Duodenal mucosa (tissue), 2 donors: ENCODE measurements around the gene PPP1R14B.
"Not testable (repeated sequence)": the region's sequence is repeated elsewhere in the genome, so short reads cannot be mapped to it uniquely, and the experiment has no call there.

Source experiments
- H3K27ac ChIP-seq: one replicate; pipeline ENCODE4 v1.7.0; 2013; ENCODE audit warnings: low read depth, low read length
- H3K27me3 ChIP-seq, 2 donors: one replicate each; pipeline ENCODE4 v1.7.0; 2013; ENCODE audit warnings: low read length in 2 of 2, control low read depth in 1 of 2; ENCODE audit not compliant: insufficient read depth in 2 of 2, control insufficient read depth in 1 of 2
- H3K36me3 ChIP-seq, 2 donors: one replicate each; pipeline ENCODE4 v1.7.0; 2013; ENCODE audit warnings: low read length in 2 of 2, control low read depth in 1 of 2; ENCODE audit not compliant: insufficient read depth in 2 of 2, control insufficient read depth in 1 of 2
- H3K4me1 ChIP-seq, 2 donors: one replicate each; pipeline ENCODE4 v1.7.0; 2013; ENCODE audit warnings: low read length in 2 of 2, control low read depth in 1 of 2; ENCODE audit not compliant: insufficient read depth in 2 of 2, control insufficient read depth in 1 of 2
- H3K4me3 ChIP-seq, 2 donors: one replicate each; pipeline ENCODE4 v1.7.0; 2013; ENCODE audit warnings: low read length in 2 of 2, low read depth in 1 of 2
- H3K9ac ChIP-seq, 2 donors: one replicate each; pipeline ENCODE4 v1.7.0; 2013; ENCODE audit warnings: low read length in 2 of 2, low read depth in 1 of 2
- H3K9me3 ChIP-seq, 2 donors: one replicate each; pipeline ENCODE4 v1.7.0; 2013; ENCODE audit warnings: low read length in 2 of 2, control low read depth in 1 of 2; ENCODE audit not compliant: control insufficient read depth in 1 of 2

Gene PPP1R14B

DNA sequence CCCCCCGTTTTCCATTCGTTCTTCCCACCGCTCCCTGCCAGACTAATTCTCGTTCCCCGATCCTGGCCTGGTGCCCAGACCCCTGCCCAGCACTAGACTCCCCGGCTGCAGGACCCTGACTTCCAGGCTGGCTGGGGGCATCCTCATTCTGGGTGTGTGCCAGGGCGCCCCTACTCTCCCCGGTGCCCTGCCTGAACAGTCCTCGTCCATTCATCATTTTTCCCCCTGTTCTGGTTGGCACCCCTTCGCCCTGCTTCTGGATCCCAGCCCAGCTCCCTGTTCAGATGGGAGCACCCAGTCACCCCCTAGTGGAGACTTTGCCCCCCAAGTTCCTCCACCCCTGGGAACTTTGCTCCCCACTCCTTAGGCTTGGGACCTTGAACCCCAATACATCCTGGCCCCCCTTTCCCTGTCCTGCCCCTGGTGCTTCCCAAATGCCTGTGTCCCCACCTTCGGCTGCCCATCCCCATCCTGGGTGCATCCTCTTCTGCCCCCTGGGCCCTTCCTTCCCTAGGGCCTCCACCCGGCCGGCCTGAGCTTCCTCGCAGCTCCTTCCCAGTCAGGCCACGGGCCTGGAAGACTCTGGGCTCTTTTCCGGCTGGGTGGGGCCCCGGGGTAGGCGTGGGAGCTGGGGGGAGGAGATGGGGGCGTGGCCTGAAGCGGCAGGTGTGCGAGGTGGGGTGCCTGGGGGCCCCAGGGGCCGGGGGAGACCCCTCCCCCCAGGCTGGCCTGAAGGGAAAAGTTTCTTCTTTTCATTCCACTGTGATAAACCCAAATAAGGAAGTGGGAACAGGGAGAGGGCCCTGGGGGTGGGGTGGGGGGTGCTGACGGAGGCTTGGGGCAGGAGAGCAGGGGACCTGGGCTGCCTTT is 5.5 kb upstream of the PPP1R14B start:
- Histone ChIP-seq H3K36me3 (peaks cover 16 to 31% of the 10 kb centered on the region in 2 donors), H3K9me3 (no peaks in the 10 kb centered on the region), H3K9ac (peak overlapping the region; percentile 84 to 89), H3K4me1 (peaks cover 59 to 68% of the 10 kb centered on the region in 2 donors), H3K27ac (peak overlapping the region; percentile 94), H3K4me3 (peak overlapping the region; percentile 66 to 90), H3K27me3 (no peaks in the 10 kb centered on the region)

DNA sequence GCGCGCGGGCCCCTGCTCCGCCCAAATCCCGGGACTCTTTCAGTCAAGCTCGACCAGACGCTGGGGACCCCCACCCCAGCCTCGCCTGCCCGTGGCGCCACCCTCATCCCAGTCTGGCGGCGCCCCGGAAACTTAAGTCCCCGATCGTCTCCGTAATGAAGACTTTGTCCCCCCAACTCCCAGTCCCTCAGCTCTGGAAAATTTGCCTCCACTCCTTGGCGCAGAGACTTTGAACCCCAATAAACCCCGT is 4.9 kb upstream of the PPP1R14B start:
- H3K9ac ChIP-seq: peak overlapping the region; percentile 84 to 89
- H3K4me3 ChIP-seq: peak overlapping the region; percentile 66 to 90
- H3K27ac ChIP-seq: peak overlapping the region; percentile 94
- no peaks in the 10 kb centered on the region for H3K9me3 ChIP-seq
- no peaks in the 10 kb centered on the region for H3K27me3 ChIP-seq
- peaks cover 16 to 28% of the 10 kb centered on the region in 2 donors for H3K36me3 ChIP-seq
- peaks cover 59 to 71% of the 10 kb centered on the region in 2 donors for H3K4me1 ChIP-seq

DNA sequence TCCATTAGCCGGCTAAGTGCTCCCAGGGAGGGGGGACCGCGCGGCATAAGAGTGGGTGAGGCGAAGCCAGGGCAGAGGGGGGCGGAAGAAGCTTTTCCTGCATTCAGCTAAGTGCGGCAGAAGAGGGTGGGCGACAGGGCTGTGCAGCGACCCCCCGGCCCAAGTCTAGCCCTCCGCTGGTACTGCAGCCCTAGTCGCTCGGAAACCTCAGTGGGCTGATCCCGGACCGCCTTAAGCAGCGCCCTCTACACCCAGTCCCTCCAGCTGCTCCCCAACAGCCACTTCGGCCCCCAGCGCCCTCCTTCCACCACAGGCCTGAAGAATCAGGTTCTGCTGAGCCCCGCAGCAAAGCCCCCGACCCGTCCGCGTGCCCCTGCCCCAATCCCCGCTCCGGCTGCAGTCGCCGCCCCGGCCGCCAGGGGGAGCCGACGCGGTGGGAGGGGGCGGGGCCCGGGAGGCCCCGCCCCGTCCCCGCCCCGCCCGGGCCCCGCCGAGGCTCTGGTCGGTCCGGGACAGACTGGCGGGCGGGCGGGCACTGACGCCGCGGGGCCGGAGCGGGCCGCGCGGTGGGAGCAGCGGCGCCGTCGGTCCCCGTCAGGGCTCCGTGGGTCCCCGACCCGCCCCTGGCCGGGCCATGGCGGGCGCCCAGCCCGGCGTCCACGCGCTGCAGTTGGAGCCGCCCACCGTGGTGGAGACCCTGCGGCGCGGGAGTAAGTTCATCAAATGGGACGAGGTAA is 4.4 kb upstream of the PPP1R14B start, which contains the start of gene PLCB3:
Gene PLCB3 (plus strand): TSS at position 515 of the 737 bp plus-strand sequence. CDS start 120 bp downstream, at position 635.
- peaks cover 11 to 23% of the 10 kb centered on the region in 2 donors for H3K36me3 ChIP-seq
- peak within 1 kb of the TSS; percentile 94 for H3K27ac ChIP-seq
- peak within 1 kb of the TSS; percentile 84 to 89 for H3K9ac ChIP-seq
- H3K4me1 ChIP-seq: peaks cover 59 to 71% of the 10 kb centered on the region in 2 donors
- peak within 1 kb of the TSS; percentile 66 to 90 for H3K4me3 ChIP-seq
- H3K27me3 ChIP-seq: no peaks in the 10 kb centered on the region
- no peaks in the 10 kb centered on the region for H3K9me3 ChIP-seq

- Histone ChIP-seq H3K36me3 (peaks cover 7 to 16% of the 10 kb centered on the region in 2 donors), H3K4me3 (peak overlapping the region; percentile 66 to 72), H3K9ac (peak overlapping the region; percentile 61 to 82), H3K27ac (peak overlapping the region; percentile 39), H3K9me3 (no peaks in the 10 kb centered on the region), H3K4me1 (peaks cover 63 to 76% of the 10 kb centered on the region in 2 donors), H3K27me3 (no peaks in the 10 kb centered on the region)
These were observed 3.8 kb upstream of the PPP1R14B start for GRCh38 chr11:64250415-64251015.

DNA sequence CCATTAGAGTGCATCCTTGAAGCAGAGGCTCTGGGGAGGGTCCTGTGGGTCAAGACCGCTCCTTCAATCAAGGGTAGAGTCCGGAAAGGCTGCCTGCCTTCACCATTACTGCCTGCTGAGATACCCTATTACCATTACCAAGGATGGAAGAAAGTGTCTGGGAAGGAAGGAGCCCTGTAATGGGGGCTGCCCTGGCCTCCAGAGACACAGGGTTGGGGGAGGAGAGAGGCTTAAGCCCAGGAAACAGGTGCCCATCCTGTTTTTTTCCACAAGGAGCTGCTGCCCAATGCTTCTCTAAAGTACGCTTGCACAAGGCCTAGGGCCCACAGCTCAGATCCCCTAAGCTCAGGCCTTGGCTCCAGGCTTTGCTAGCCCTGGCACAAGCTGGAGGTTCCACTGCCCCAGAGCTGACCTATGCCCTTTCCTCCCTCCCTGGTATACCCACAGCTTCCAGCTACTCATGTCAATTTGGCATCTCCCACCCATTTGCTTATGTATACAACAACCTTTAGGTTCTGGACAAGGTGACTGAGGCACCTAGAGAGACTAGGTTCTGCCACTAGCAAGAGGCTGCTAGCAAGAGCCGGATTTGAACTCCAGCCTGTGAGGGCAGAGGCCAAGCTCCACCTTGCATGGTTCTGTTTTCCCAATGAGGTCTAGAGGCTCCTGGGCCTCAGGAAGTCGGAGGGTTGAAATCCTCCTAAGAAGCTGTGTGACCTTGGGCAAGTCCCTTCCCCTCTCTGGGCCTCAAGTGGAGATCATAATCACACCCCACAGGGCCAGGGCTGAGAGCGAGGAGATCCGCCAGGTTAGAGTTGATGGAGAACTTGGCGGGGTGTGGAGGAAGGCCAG is 3.0 kb upstream of the PPP1R14B start:
- Histone ChIP-seq H3K27ac (no peak overlapping the region), H3K4me3 (no peak overlapping the region), H3K4me1 (peaks cover 58 to 78% of the 10 kb centered on the region in 2 donors), H3K9ac (peak overlapping the region; percentile 2 to 61), H3K27me3 (no peaks in the 10 kb centered on the region), H3K36me3 (peaks cover under 1 to 9% of the 10 kb centered on the region in 2 donors), H3K9me3 (no peaks in the 10 kb centered on the region)

- Histone ChIP-seq H3K27me3 (no peaks in the 10 kb centered on the region), H3K27ac (no peak overlapping the region), H3K9ac (peak overlapping the region in 1 of 2 donors; percentile 25), H3K4me1 (peaks cover 54 to 74% of the 10 kb centered on the region in 2 donors), H3K36me3 (peaks cover 0 to 4% of the 10 kb centered on the region in 2 donors), H3K9me3 (no peaks in the 10 kb centered on the region), H3K4me3 (no peak overlapping the region)
These were observed 2.3 kb upstream of the PPP1R14B start for GRCh38 chr11:64249038-64249437.

GRCh38 chr11:64248578-64248977 is 1.8 kb upstream of the PPP1R14B start:
- Histone ChIP-seq H3K36me3 (peaks cover 0 to 7% of the 10 kb centered on the region in 2 donors), H3K4me1 (peaks cover 52 to 74% of the 10 kb centered on the region in 2 donors), H3K9ac (peak overlapping the region; percentile 38 to 92), H3K4me3 (peak overlapping the region in 1 of 2 donors; percentile 100), H3K27me3 (no peaks in the 10 kb centered on the region), H3K9me3 (no peaks in the 10 kb centered on the region), H3K27ac (no peak overlapping the region)

DNA sequence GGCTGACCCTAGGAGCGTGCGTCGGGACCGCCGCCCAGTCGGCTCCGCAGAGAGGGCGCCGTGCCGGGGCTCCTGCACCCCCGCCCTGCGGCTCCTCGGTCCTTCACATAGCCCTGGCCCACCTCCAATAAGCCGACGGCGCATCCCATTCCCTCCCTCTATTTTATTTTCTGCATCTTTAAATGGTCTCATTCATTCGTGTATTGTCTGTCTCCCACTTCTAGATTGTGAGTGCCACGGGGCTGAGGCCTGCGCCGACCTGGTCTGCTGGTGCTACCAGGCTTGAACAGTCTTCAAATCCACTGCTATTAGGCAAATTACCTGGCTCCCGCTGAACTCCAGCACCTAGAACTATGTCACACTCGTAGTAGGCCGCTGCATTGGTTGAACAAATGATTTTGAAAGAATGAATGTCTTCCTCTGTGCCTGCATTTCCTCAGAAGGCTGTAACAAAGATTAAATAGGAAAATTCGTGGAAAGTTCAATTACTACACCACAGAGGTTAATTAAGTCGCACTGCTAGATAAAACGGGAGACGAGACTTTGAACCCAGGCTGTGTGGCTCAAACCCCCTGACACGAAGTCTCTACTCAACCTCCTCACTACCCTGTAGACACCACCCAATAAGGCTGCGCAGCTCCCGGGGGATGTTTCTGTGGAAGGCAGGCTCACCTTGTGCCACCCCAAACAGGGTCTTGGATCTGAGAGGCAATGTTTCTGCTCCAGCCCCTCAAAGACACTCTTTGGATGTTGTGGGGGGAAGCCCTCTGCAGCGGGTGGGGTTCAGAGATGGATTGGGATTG is 1.2 kb upstream of the PPP1R14B start:
- Histone ChIP-seq H3K27me3 (no peaks in the 10 kb centered on the region), H3K9me3 (no peaks in the 10 kb centered on the region), H3K36me3 (peaks cover 0 to 12% of the 10 kb centered on the region in 2 donors), H3K4me3 (peak overlapping the region; percentile 95 to 100), H3K4me1 (peaks cover 52 to 74% of the 10 kb centered on the region in 2 donors), H3K27ac (peak overlapping the region; percentile 30), H3K9ac (peak overlapping the region; percentile 67 to 92)

DNA sequence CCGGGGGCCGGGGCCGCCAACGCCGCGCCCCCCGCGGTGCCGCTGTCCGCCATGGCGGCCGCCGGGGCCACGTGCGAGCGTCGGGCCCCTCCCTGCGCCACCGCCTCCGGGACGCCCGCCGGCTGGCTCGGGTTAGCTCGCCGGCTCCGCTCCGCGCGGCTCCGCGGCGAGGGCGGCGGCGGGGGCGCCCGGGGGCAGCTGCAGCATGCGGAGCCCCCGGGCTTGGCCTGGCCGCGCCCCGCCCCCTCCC is 197 bp downstream of the PPP1R14B start:
- not testable (repeated sequence) for H3K4me3 ChIP-seq, H3K9me3 ChIP-seq, H3K27ac ChIP-seq, H3K9ac ChIP-seq, H3K27me3 ChIP-seq
- H3K4me1 ChIP-seq: peaks cover 56 to 74% of the 10 kb centered on the region in 2 donors
- peaks cover 0 to 12% of the 10 kb centered on the region in 2 donors for H3K36me3 ChIP-seq
